Parathyroid adenoma (tissue), 2 donors: Measurements from ENCODE around the gene BLVRB.
A peak's percentile ranks its signal among the peaks of the same experiment; 100 is the strongest.

Source experiments
- H2AFZ ChIP-seq: fragments of 300-600 bp; sonication (generic); one replicate; pipeline ENCODE4 v1.7.0; 2017; ENCODE audit warnings: antibody characterized with exemption, mild to moderate bottlenecking
- H3K27ac ChIP-seq: fragments of 300-600 bp; sonication (generic); one replicate; pipeline ENCODE4 v1.7.0; 2017
- H3K27me3 ChIP-seq: fragments of 300-600 bp; sonication (generic); one replicate; pipeline ENCODE4 v1.7.0; 2017; ENCODE audit warnings: low read length; ENCODE audit not compliant: control insufficient read depth, insufficient read depth
- H3K36me3 ChIP-seq: fragments of 300-600 bp; sonication (generic); one replicate; pipeline ENCODE4 v1.7.0; 2017; ENCODE audit warnings: low read length; ENCODE audit not compliant: control insufficient read depth, insufficient read depth
- H3K4me1 ChIP-seq: fragments of 300-600 bp; sonication (generic); one replicate; pipeline ENCODE4 v1.7.0; 2017; ENCODE audit warnings: control low read depth
- H3K4me2 ChIP-seq: fragments of 300-600 bp; sonication (generic); one replicate; pipeline ENCODE4 v1.7.0; 2017; ENCODE audit warnings: low read length
- H3K4me3 ChIP-seq: fragments of 300-600 bp; sonication (generic); one replicate; pipeline ENCODE4 v1.7.0; 2017; ENCODE audit warnings: low read depth, low read length
- H3K79me2 ChIP-seq: fragments of 300-600 bp; sonication (generic); one replicate; pipeline ENCODE4 v1.7.0; 2017; ENCODE audit warnings: control low read depth
- H3K9ac ChIP-seq: fragments of 300-600 bp; sonication (generic); one replicate; pipeline ENCODE4 v1.7.0; 2017; ENCODE audit warnings: mild to moderate bottlenecking
- H3K9me3 ChIP-seq: fragments of 300-600 bp; sonication (generic); one replicate; pipeline ENCODE4 v1.7.0; 2017; ENCODE audit warnings: low read length; ENCODE audit not compliant: control insufficient read depth
- TF ChIP-seq, protein P1 (sequence below): fragments of 300-600 bp; sonication (generic); IDR thresholded peaks from one replicate; pipeline ENCODE4 v1.7.0; 2017; ENCODE audit warnings: antibody characterized with exemption, mild to moderate bottlenecking
- donor health status: primary hyperparathyroidism.

The BLVRB gene

GRCh38 chr19:40414542-40415535, 50.7 kb downstream of the BLVRB start:
- H3K4me1 ChIP-seq: peaks cover 45% of the 10 kb centered on the region
- H3K27me3 ChIP-seq: no peaks in the 10 kb centered on the region
- peak overlapping the region; percentile 69 for H2AFZ ChIP-seq
- H3K9me3 ChIP-seq: no peaks in the 10 kb centered on the region
- H3K4me3 ChIP-seq: no peak overlapping the region
- H3K79me2 ChIP-seq: no peaks in the 10 kb centered on the region
- H3K9ac ChIP-seq: no peak overlapping the region
- peak overlapping the region; percentile 52 for H3K4me2 ChIP-seq
- H3K36me3 ChIP-seq: no peaks in the 10 kb centered on the region
- H3K27ac ChIP-seq: peak overlapping the region; percentile 40
- TF ChIP-seq, protein P1, sequence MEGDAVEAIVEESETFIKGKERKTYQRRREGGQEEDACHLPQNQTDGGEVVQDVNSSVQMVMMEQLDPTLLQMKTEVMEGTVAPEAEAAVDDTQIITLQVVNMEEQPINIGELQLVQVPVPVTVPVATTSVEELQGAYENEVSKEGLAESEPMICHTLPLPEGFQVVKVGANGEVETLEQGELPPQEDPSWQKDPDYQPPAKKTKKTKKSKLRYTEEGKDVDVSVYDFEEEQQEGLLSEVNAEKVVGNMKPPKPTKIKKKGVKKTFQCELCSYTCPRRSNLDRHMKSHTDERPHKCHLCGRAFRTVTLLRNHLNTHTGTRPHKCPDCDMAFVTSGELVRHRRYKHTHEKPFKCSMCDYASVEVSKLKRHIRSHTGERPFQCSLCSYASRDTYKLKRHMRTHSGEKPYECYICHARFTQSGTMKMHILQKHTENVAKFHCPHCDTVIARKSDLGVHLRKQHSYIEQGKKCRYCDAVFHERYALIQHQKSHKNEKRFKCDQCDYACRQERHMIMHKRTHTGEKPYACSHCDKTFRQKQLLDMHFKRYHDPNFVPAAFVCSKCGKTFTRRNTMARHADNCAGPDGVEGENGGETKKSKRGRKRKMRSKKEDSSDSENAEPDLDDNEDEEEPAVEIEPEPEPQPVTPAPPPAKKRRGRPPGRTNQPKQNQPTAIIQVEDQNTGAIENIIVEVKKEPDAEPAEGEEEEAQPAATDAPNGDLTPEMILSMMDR: no peak

DNA sequence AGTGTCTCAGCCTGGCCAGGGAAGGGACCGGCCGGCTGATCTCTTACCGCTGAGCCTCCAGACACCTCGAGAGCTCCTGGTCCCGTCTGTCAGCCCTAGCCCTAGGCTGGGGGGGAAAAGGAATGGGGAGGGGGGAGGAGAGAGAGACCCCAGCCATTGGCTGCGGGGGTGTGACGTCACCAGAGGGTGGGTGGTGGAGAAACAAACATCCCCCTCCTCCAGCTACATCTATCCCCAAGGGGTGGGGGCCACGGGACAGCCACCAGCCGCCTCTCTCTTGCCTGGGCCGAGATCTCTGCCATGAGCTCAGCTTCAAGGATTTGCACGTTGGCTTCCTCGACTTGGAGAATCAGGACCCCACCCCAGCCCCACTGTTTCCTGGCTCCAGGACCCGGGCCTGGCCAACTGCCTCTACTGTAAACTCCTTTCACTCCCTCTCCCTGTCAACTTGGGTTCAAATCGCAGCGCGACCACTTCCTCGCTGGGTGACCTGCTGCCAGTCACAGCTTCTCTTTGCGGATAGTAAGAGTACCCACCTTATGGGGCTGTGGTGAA, 52.2 kb downstream of the BLVRB start, which contains the start of gene PRX:
TSS of gene PRX (minus strand) at position 88 of the 555 bp plus-strand sequence. CDS start 5,446 bp downstream, outside the sequence.
- Histone ChIP-seq H3K79me2 (no peaks in the 10 kb centered on the region), H3K4me1 (peaks cover 45% of the 10 kb centered on the region), H3K4me3 (no peak within 1 kb of the TSS), H2AFZ (no peak within 1 kb of the TSS), H3K27me3 (no peaks in the 10 kb centered on the region), H3K9ac (no peak within 1 kb of the TSS), H3K4me2 (peak within 1 kb of the TSS; percentile 41), H3K36me3 (no peaks in the 10 kb centered on the region), H3K27ac (peak within 1 kb of the TSS; percentile 68), H3K9me3 (no peaks in the 10 kb centered on the region)
- TF ChIP-seq, protein P1: no peak

DNA sequence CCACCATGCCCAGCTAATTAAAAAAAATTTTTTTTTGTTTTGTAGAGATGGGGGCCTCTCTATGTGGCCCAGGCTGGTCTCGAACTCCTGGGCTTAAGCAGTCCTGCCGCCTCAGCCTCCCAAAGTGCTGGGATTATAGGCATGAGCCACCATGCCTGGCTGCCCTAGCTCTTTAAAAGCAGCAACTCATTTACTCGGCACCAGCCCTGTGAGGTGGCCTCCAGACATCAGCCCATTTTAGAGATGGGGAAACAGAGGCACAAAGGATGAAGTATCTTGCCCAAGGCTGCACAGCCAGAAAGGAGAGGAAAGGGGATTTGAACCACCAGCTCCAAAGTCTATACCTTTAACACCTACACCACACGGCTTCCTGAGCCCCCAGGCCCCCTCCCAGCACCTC, 52.7 kb downstream of the BLVRB start:
- H3K4me3 ChIP-seq: no peak overlapping the region
- no peak overlapping the region for H2AFZ ChIP-seq
- no peaks in the 10 kb centered on the region for H3K79me2 ChIP-seq
- no peak overlapping the region for H3K9ac ChIP-seq
- no peaks in the 10 kb centered on the region for H3K9me3 ChIP-seq
- TF ChIP-seq, protein P1: no peak
- no peaks in the 10 kb centered on the region for H3K27me3 ChIP-seq
- peaks cover 45% of the 10 kb centered on the region for H3K4me1 ChIP-seq
- H3K27ac ChIP-seq: peak overlapping the region; percentile 30
- H3K36me3 ChIP-seq: no peaks in the 10 kb centered on the region
- H3K4me2 ChIP-seq: no peak overlapping the region

DNA sequence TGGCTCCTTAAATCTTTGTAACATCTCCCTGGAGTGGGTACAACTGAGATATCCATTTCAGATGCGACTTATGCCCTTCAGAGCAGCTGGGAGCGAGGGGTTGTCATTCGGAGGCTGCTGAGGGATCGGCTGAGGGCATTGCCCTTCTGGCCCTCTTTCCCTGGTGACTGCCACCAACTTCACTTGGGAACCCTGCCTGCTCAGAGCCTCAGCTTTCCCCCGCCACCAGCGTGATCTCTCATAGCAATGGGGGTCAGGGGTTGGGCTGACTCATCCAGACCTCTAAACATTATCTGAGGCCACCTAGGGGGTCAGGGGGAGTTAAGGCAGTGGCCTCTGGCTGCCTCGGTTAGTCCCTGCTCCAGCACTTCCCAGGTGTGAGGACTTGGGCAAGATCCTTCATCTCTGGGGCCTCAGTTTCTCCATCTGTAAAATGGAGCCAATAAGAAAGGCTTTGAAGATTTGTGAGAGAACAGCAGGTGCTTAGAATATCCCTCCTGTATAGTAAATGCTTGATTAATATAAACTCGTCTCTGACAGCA, 53.5 kb downstream of the BLVRB start:
- peak overlapping the region; percentile 20 for H3K4me3 ChIP-seq
- no peak overlapping the region for H3K9ac ChIP-seq
- peak overlapping the region; percentile 41 for H3K4me2 ChIP-seq
- no peaks in the 10 kb centered on the region for H3K9me3 ChIP-seq
- H3K27ac ChIP-seq: peak overlapping the region; percentile 68
- H3K79me2 ChIP-seq: no peaks in the 10 kb centered on the region
- peak overlapping the region; percentile 88 for H2AFZ ChIP-seq
- no peaks in the 10 kb centered on the region for H3K36me3 ChIP-seq
- H3K27me3 ChIP-seq: no peaks in the 10 kb centered on the region
- peaks cover 37% of the 10 kb centered on the region for H3K4me1 ChIP-seq
- TF ChIP-seq, protein P1: no peak
